GM23248 (cell line): ENCODE results near the gene CMIP. TPM values are rescaled to one million over a fixed set of nuclear protein-coding genes. Genes with fewer than 3 reads are reported as not detected.

ENCODE experiments used
- DNase-seq: peaks from one replicate; pipeline ENCODE4 v3.0.0-alpha.2; 2015
- H2AFZ ChIP-seq: fragments of 200-600 bp; sonication (generic); 2 replicates; pipeline ENCODE4 v1.6.1; 2016; ENCODE audit warnings: antibody characterized with exemption
- H3F3A ChIP-seq: fragments of 200-600 bp; sonication (generic); 2 replicates; pipeline ENCODE4 v1.6.1; 2016; ENCODE audit warnings: mild to moderate bottlenecking, antibody characterized with exemption, mixed run types; ENCODE audit not compliant: insufficient read depth
- H3K27ac ChIP-seq: fragments of 200-600 bp; sonication (generic); 2 replicates; pipeline ENCODE4 v1.5.1; 2016; ENCODE audit warnings: mild to moderate bottlenecking
- H3K27me3 ChIP-seq: fragments of 200-600 bp; sonication (generic); replicated peaks from 2 replicates; pipeline ENCODE4 v1.6.1; 2016; ENCODE audit warnings: mild to moderate bottlenecking; ENCODE audit not compliant: insufficient read depth
- H3K36me3 ChIP-seq: fragments of 200-600 bp; sonication (generic); 2 replicates; pipeline ENCODE4 v1.6.1; 2016; ENCODE audit warnings: low read depth, mild to moderate bottlenecking
- H3K4me1 ChIP-seq: fragments of 200-600 bp; sonication (generic); 2 replicates; pipeline ENCODE4 v1.6.1; 2016; ENCODE audit warnings: mild to moderate bottlenecking; ENCODE audit not compliant: insufficient read depth
- H3K4me2 ChIP-seq: fragments of 200-600 bp; sonication (generic); one replicate; pipeline ENCODE4 v1.6.1; 2016; ENCODE audit warnings: mild to moderate bottlenecking; ENCODE audit not compliant: unreplicated experiment
- H3K4me3 ChIP-seq: fragments of 200-600 bp; sonication (generic); 2 replicates; pipeline ENCODE4 v1.5.1; 2016; ENCODE audit warnings: mild to moderate bottlenecking
- H3K79me2 ChIP-seq: fragments of 200-600 bp; sonication (generic); 2 replicates; pipeline ENCODE4 v1.6.1; 2016; ENCODE audit warnings: mild to moderate bottlenecking; ENCODE audit not compliant: insufficient read depth
- H3K9ac ChIP-seq: fragments of 200-600 bp; sonication (generic); 2 replicates; pipeline ENCODE4 v1.6.1; 2016; ENCODE audit warnings: mild to moderate bottlenecking
- H3K9me2 ChIP-seq: fragments of 200-600 bp; sonication (generic); 2 replicates; pipeline ENCODE4 v1.6.1; 2016; ENCODE audit warnings: mixed run types, mild to moderate bottlenecking, moderate library complexity; ENCODE audit not compliant: insufficient read depth
- H3K9me3 ChIP-seq: fragments of 200-600 bp; sonication (generic); one replicate; pipeline ENCODE4 v1.6.1; 2017; ENCODE audit warnings: low read depth
- H4K20me1 ChIP-seq: fragments of 200-600 bp; sonication (generic); 2 replicates; pipeline ENCODE4 v1.6.0; 2016; ENCODE audit not compliant: insufficient read depth
- EZH2 ChIP-seq: fragments of 200-600 bp; sonication (generic); IDR thresholded peaks from 2 replicates; pipeline ENCODE4 v1.6.1; 2018; ENCODE audit warnings: antibody characterized with exemption, mild to moderate bottlenecking; ENCODE audit not compliant: insufficient read depth, poor library complexity, severe bottlenecking
- EZH2phosphoT487 ChIP-seq: fragments of 200-600 bp; sonication (generic); IDR thresholded peaks from 2 replicates; pipeline ENCODE4 v1.6.1; 2018; ENCODE audit warnings: antibody characterized with exemption, moderate library complexity, mild to moderate bottlenecking, low read depth; ENCODE audit not compliant: insufficient read depth
- WGBS, 2 experiments: methylation state at CpG; one replicate each; pipeline ENCODE4 v1.1.6; 2015 to 2017; ENCODE audit warnings: low lambda C conversion rate in 2 of 2, low coverage in 1 of 2; ENCODE audit errors: missing lambda C conversion rate in 2 of 2; 5-methylcytosine and 5-hydroxymethylcytosine counted together
- in situ Hi-C: fragments of 300-500 bp; cut with MboI; formaldehyde crosslinking; loops from 2 replicates; pipeline ENCODE4 v1.15.0; 2020
- polyA plus RNA-seq: library from polyadenylated mRNA; unstranded; fragments of >200 nt; fragmentation: Nextera tagmentation; extraction: Ambion mirVana; gene quantifications from 2 replicates; pipeline ENCODE4 v1.2.1, GENCODE V29; 2016
- total RNA-seq: library from RNA; depleted of rRNA; stranded (reverse); fragments of >200 nt; shearing (Covaris generic); gene quantifications from 2 replicates; pipeline ENCODE4 v1.2.3, GENCODE V29; 2014

Gene CMIP
- total and polyA plus RNA-seq, 2 experiments from 2014 or later = 1.5 to 9.5 TPM

- Histone ChIP-seq H2AFZ (no peak overlapping the region), H3K4me3 (no peak overlapping the region), H3K27me3 (no peaks in the 10 kb centered on the region), H3K9me2 (no peaks in the 10 kb centered on the region), H3K4me1 (peaks cover 39% of the 10 kb centered on the region), H3K36me3 (no peaks in the 10 kb centered on the region), H3F3A (peaks cover 23% of the 10 kb centered on the region), H3K9me3 (no peaks in the 10 kb centered on the region), H3K4me2 (no peak overlapping the region), H3K79me2 (peaks cover 88% of the 10 kb centered on the region), H3K9ac (no peak overlapping the region), H4K20me1 (no peaks in the 10 kb centered on the region), H3K27ac (no peak overlapping the region)
- DNase-seq = no peak
- TF ChIP-seq EZH2phosphoT487 = no peak
- no peak for TF ChIP-seq EZH2
- WGBS, 2 experiments = 68 to 70% methylated on average over 13 of the region's 13 CpGs
- in situ Hi-C loops = no loop called here
Observed at GRCh38 chr16:81556715-81557284, 112.2 kb downstream of the CMIP start.

- WGBS, 2 experiments = 79 to 82% methylated on average over 15 of the region's 15 CpGs
- no peak for DNase-seq
- Histone ChIP-seq H3F3A (peaks cover 16% of the 10 kb centered on the region), H3K4me3 (no peak overlapping the region), H3K9me2 (no peaks in the 10 kb centered on the region), H3K79me2 (peaks cover 88% of the 10 kb centered on the region), H3K9me3 (no peaks in the 10 kb centered on the region), H3K36me3 (no peaks in the 10 kb centered on the region), H3K27me3 (no peaks in the 10 kb centered on the region), H3K9ac (no peak overlapping the region), H4K20me1 (no peaks in the 10 kb centered on the region), H2AFZ (no peak overlapping the region), H3K4me1 (peaks cover 28% of the 10 kb centered on the region), H3K27ac (no peak overlapping the region), H3K4me2 (no peak overlapping the region)
- in situ Hi-C loops = no loop called here
- TF ChIP-seq EZH2phosphoT487 = no peak
- TF ChIP-seq EZH2 = no peak
Observed at GRCh38 chr16:81558077-81558443, 113.5 kb downstream of the CMIP start.

GRCh38 chr16:81558444-81559175 lies 114.0 kb downstream of the CMIP start:
- H3F3A ChIP-seq = 0 out of 2 replicates have a peak, but pooled peaks cover 13% of the 10 kb centered on the region
- peaks cover 91% of the 10 kb centered on the region for H3K79me2 ChIP-seq
- H3K4me2 ChIP-seq = no peak overlapping the region
- no peak for DNase-seq
- in situ Hi-C loops = no loop called here
- no peaks in the 10 kb centered on the region for H3K9me2 ChIP-seq
- H3K4me3 ChIP-seq = no peak overlapping the region
- H3K36me3 ChIP-seq = no peaks in the 10 kb centered on the region
- H2AFZ ChIP-seq = no peak overlapping the region
- H3K9ac ChIP-seq = no peak overlapping the region
- 79% methylated on average over 16 of the region's 16 CpGs for WGBS, 2 experiments
- H3K9me3 ChIP-seq = no peaks in the 10 kb centered on the region
- TF ChIP-seq EZH2 = no peak
- TF ChIP-seq EZH2phosphoT487 = no peak
- H3K27ac ChIP-seq = no peak overlapping the region
- H3K4me1 ChIP-seq = peaks cover 22% of the 10 kb centered on the region
- H3K27me3 ChIP-seq = no peaks in the 10 kb centered on the region
- H4K20me1 ChIP-seq = no peaks in the 10 kb centered on the region

- Histone ChIP-seq H3K4me1 (peaks cover 27% of the 10 kb centered on the region), H3K4me2 (peak overlapping the region; percentile 34), H3K27ac (peak overlapping the region; percentile 11; the same call in 1 of the 2 replicates), H3K36me3 (no peaks in the 10 kb centered on the region), H3K9ac (no peak overlapping the region), H3F3A (0 out of 2 replicates have a peak, but pooled peaks cover 6% of the 10 kb centered on the region), H3K4me3 (no peak overlapping the region), H4K20me1 (no peaks in the 10 kb centered on the region), H3K9me3 (no peaks in the 10 kb centered on the region), H3K9me2 (no peaks in the 10 kb centered on the region), H3K27me3 (no peaks in the 10 kb centered on the region), H3K79me2 (peaks cover 85% of the 10 kb centered on the region), H2AFZ (no peak overlapping the region)
- WGBS, 2 experiments = 62% methylated on average over 8 of the region's 8 CpGs
- in situ Hi-C loops = no loop called here
- TF ChIP-seq EZH2 (no peak), EZH2phosphoT487 (no peak)
- DNase-seq = peak; percentile 65
Observed at GRCh38 chr16:81560979-81561657, 116.5 kb downstream of the CMIP start.
